ENCODE results near the gene TMEM167B.
A peak's percentile ranks its signal among the peaks of the same experiment; 100 is the strongest.

Gene TMEM167B

GRCh38 chr1:109083501-109083900 lies 7.1 kb upstream of the TMEM167B start:
- DNase-seq = no peak

- DNase-seq = no peak
These were observed 6.6 kb upstream of the TMEM167B start for GRCh38 chr1:109083923-109084322.

GRCh38 chr1:109084563-109085517 lies 5.7 kb upstream of the TMEM167B start:
- DNase-seq = no peak

GRCh38 chr1:109089242-109090015 lies 1.1 kb upstream of the TMEM167B start:
- DNase-seq = peak in 1 of 2 donors; percentile 54

GRCh38 chr1:109091078-109091838 lies 694 bp downstream of the TMEM167B start:
- DNase-seq = no peak

GRCh38 chr1:109091839-109092193 lies 1.3 kb downstream of the TMEM167B start:
- no peak for DNase-seq

- no peak for DNase-seq
These were observed 3.8 kb downstream of the TMEM167B start for GRCh38 chr1:109094377-109094803.

GRCh38 chr1:109094871-109095270 lies 4.3 kb downstream of the TMEM167B start:
- DNase-seq = no peak

GRCh38 chr1:109095631-109096030 lies 5.1 kb downstream of the TMEM167B start:
- no peak for DNase-seq

- DNase-seq = no peak
These were observed 5.6 kb downstream of the TMEM167B start for GRCh38 chr1:109096120-109096519.

GRCh38 chr1:109099938-109100773 lies 9.6 kb downstream of the TMEM167B start:
- DNase-seq = peak; percentile 98

GRCh38 chr1:109104364-109105151 lies 14.0 kb downstream of the TMEM167B start:
- no peak for DNase-seq

- DNase-seq = no peak
These were observed 15.3 kb downstream of the TMEM167B start for GRCh38 chr1:109105881-109106280.

- DNase-seq = no peak
These were observed 17.2 kb downstream of the TMEM167B start for GRCh38 chr1:109107785-109108184.

GRCh38 chr1:109109906-109110305 lies 19.3 kb downstream of the TMEM167B start:
- no peak for DNase-seq

GRCh38 chr1:109111386-109112055 lies 21.0 kb downstream of the TMEM167B start:
- DNase-seq = no peak

- DNase-seq = no peak
These were observed 21.6 kb downstream of the TMEM167B start for GRCh38 chr1:109112056-109112651.

GRCh38 chr1:109112652-109113285 lies 22.2 kb downstream of the TMEM167B start:
- DNase-seq = peak; percentile 85 to 90

- peak; percentile 93 to 96 for DNase-seq
These were observed 23.2 kb downstream of the TMEM167B start, which contains the start of gene ELAPOR1 for GRCh38 chr1:109113590-109114341. ELAPOR1 (plus strand) TSS chr1:109114115; CDS start chr1:109114184, 69 bp downstream.
